ENCODE measurements around the gene EPYC. TPM values are rescaled to one million over a fixed set of nuclear protein-coding genes. Genes with fewer than 3 reads are reported as not detected.

Gene EPYC
- total RNA-seq, 1 experiment from 2014 or later = 7.6 TPM

Other genes starting within 250 kb of the EPYC start
- not detected in 2 replicates for gene CCER1, start 49.8 kb downstream of the EPYC start, total RNA-seq (2014; rRNA removed; shearing (Covaris generic))
- gene KERA, start 53.1 kb upstream of the EPYC start, total RNA-seq (2014; rRNA removed; shearing (Covaris generic)) = not detected in 2 replicates
- 485 and 703 TPM in 2 replicates for gene LUM, start 106.5 kb upstream of the EPYC start, total RNA-seq (2014; rRNA removed; shearing (Covaris generic))
- gene DCN, start 177.8 kb upstream of the EPYC start, total RNA-seq (2014; rRNA removed; shearing (Covaris generic)) = 5.6 and 14.6 TPM in 2 replicates